GM10266 (cell line): Measurements from ENCODE around the gene EAF1.

Experiments used
- DNase-seq: peaks from one replicate; pipeline ENCODE4 v3.0.0; 2012; ENCODE audit errors: extremely low spot score
- CTCF ChIP-seq: IDR thresholded peaks from 2 replicates; pipeline ENCODE4 v1.5.1; 2012; ENCODE audit warnings: mild to moderate bottlenecking, low read depth; ENCODE audit not compliant: control insufficient read depth, insufficient read depth; ENCODE audit errors: missing control alignments

The EAF1 gene

DNA sequence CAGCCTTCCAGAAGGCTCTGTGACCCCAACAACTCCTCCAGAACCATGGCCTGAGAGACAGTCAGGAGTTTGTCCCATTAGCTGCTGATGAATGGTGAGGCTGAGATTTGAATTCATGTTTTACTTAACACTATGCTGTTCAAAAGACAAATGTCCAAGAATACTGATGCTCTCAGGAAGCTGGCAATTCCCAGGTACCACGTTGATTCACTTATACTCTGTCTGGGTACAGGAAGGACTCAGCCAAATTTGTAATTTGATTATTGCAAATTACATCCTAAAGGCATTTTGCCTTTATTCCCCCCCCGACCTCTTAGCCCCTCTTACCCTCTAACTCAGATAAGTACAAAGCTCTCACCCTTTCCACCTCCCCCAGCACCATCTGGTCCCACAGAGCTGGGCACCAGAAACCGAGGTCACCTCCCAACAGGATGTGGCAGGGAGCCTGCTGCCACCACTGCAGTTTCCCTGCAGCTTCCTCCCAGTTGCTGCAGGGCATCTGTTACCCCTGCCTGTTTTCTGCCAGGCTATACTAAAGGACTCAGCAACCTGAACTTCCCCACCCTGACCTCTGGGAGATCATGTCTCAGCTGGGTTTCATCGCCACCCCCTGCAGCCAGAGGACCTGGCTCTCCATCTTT, 33.6 kb downstream of the EAF1 start:
- DNase-seq: no peak

DNA sequence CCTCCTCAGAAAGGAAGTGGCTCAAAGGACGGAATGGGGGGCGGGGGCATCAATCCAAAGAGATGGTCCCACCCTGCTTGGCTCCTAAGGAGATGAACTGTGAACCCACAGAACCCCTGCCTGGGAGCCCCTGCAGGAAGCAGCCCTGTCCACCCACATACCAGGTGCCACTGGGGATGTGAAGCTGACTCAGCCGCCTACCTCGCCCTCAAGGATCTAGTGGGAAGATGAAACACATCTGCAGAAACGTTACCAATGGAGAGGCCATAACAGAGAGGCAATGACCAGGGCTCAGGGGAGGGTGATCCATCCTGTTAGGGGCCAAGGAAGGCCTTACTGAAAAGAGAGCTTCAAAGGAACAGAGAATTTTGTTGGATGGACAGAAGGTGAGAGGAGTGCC, 35.1 kb downstream of the EAF1 start:
- DNase-seq: no peak
- no peak for TF ChIP-seq CTCF

More for the DNA sequence above, 33.6 kb downstream of the EAF1 start:
- no peak for TF ChIP-seq CTCF

GRCh38 chr3:15465876-15466585, 38.6 kb downstream of the EAF1 start:
- TF ChIP-seq CTCF: no peak
- DNase-seq: no peak

DNA sequence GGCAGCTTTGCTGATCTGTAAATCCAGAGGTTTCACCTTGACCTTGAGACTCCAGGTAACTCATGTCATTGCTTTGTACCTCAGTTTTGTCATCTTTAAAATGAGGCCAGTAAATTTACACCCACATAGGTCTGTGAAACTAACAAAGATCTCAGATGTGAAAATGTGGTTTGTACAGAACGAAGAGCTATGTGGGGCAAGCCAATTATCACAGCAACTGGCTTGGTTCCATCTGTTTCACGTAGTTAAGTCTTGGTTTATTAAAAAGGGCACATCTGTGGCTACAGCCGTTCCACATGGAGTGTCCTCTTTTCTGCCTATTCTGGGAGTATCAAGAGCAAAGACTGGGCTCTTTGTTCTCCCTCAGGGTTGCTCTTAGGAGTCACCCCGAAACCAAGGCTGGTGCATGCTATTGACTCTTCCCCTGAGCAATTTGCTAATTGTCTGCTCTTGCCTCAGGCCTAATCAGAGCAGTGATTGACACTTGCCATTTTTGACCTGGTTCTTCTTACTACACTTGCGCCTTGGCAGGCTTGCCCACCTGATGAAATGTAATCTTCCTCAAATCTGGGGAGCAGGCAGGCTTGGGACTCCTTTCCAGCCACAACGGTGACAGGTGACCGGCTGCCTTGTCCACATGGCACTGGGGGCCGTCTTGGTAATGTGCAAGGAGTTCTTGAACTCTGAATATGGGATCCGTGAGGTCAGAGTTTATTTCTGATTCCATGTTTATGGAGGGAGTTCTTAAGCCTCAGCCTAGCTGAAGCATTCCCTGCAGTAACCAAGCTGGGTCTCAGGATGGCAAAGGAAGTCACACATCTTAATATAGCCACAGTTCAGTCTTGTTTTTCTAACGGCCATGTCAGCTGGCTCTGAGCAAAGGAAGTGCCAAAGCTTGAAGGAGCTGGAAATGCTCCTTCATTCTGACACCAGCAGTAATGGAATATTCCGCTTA, 40.1 kb downstream of the EAF1 start:
- TF ChIP-seq CTCF: no peak

DNA sequence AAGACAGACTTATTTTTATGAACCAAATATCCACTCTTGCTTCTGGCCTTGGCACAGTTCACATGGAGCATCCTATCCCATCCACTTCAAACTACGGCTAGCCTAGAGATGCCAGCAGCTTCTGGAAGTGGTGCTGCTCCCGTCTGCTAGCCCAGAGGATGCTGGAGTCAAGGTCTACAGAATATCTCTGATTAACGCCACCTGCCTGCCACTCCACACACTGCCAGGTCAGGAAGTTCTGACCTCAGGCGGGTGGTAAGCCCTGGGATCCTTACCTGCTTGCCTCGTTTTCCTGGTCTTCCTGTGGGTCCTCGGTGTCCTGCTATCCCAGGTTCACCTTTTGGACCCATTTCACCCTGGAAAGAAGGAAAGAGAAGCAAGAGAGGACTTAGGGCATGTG, 42.9 kb downstream of the EAF1 start:
- peak; percentile 23 for TF ChIP-seq CTCF
- DNase-seq: no peak

More for the DNA sequence above, 40.1 kb downstream of the EAF1 start:
- no peak for DNase-seq

GRCh38 chr3:15470849-15471248, 43.5 kb downstream of the EAF1 start:
- DNase-seq: no peak
- TF ChIP-seq CTCF: no peak
